HepG2 (cell line): ENCODE data around the gene PSMD12. TPM values are rescaled to one million over a fixed set of nuclear protein-coding genes. Genes with fewer than 3 reads are reported as not detected.
"Not testable (repeated sequence)": the region's sequence is repeated elsewhere in the genome, so short reads cannot be mapped to it uniquely, and the experiment has no call there.

ENCODE experiments used
- EHMT2 ChIP-seq: fragments of 200-600 bp; sonication (generic); IDR thresholded peaks from 2 replicates; pipeline ENCODE4 v1.7.0; 2017; ENCODE audit warnings: antibody characterized with exemption, low read depth, low read length, borderline replicate concordance
- GATAD2A ChIP-seq: IDR thresholded peaks from 2 replicates; pipeline ENCODE4 v1.6.1; 2016
- IRF2 ChIP-seq: IDR thresholded peaks from 2 replicates; pipeline ENCODE4 v1.6.1; 2018; ENCODE audit warnings: missing genetic modification reagents, missing compliant biosample characterization
- NONO ChIP-seq, 2 experiments: fragments of 450-650 bp in 1 of 2; sonication (generic) in 1 of 2; formaldehyde crosslinking in 1 of 2; IDR thresholded peaks in 1 of 2; conservative IDR thresholded peaks in 1 of 2; 2 replicates each; pipeline versions ENCODE4 v1.6.1 to v1.8.0; 2017 to 2022; ENCODE audit warnings: mild to moderate bottlenecking in 1 of 2, missing genetic modification reagents in 1 of 2, moderate library complexity in 1 of 2
- THAP9 ChIP-seq: sonication (generic); formaldehyde crosslinking; IDR thresholded peaks from 2 replicates; pipeline ENCODE4; 2020; ENCODE audit warnings: missing genetic modification reagents, mild to moderate bottlenecking, borderline replicate concordance
- ZNF350 ChIP-seq: sonication (generic); formaldehyde crosslinking; IDR thresholded peaks from 2 replicates; pipeline ENCODE4 v1.4.0; 2020; ENCODE audit warnings: mild to moderate bottlenecking, low read depth, missing genetic modification reagents, borderline replicate concordance
- ZNF501 ChIP-seq: sonication (generic); formaldehyde crosslinking; IDR thresholded peaks from 2 replicates; pipeline ENCODE4 v1.5.1; 2020; ENCODE audit warnings: mild to moderate bottlenecking, moderate library complexity, missing genetic modification reagents
- ZNF510 ChIP-seq: sonication (generic); formaldehyde crosslinking; IDR thresholded peaks from 2 replicates; pipeline ENCODE4 v1.4.0; 2020; ENCODE audit warnings: low read depth, mild to moderate bottlenecking, missing genetic modification reagents
- polyA plus RNA-seq, 8 experiments: library from polyadenylated mRNA; depleted of rRNA in 3 of 8; stranded (reverse) in 7 of 8; unstranded in 1 of 8; fragments of >200 nt; fragmentation: Illumina TruSeq in 4 of 8; extraction: Trizol in 4 of 8; gene quantifications; 2 replicates each; pipeline versions ENCODE4 v1.2.1 to v1.2.3, GENCODE V29; 2011 to 2016; ENCODE audit warnings: low read depth in 4 of 8, missing spikeins in 1 of 8, mixed read lengths in 1 of 8; ENCODE audit not compliant: insufficient read depth in 1 of 8
- total RNA-seq, 5 experiments: library from RNA; depleted of rRNA; stranded (reverse); fragments of >200 nt; fragmentation: Illumina TruSeq; extraction: Trizol; gene quantifications; 2 replicates each; pipeline ENCODE4 v1.2.3, GENCODE V29; 2016; ENCODE audit warnings: low read depth in 1 of 5
- TF ChIP-seq, protein P1 (sequence below): sonication (generic); formaldehyde crosslinking; IDR thresholded peaks from 2 replicates; pipeline ENCODE4 v1.8.0; 2023; ENCODE audit warnings: mild to moderate bottlenecking, missing genetic modification reagents
- TF ChIP-seq, protein P2 (sequence below), 2 experiments: sonication (generic) in 1 of 2; formaldehyde crosslinking in 1 of 2; IDR thresholded peaks; 2 replicates each; pipeline versions ENCODE4 v1.4.0 to v1.6.1; 2018 to 2020; ENCODE audit warnings: missing genetic modification reagents in 2 of 2, borderline replicate concordance in 1 of 2, low read depth in 1 of 2, mild to moderate bottlenecking in 1 of 2, missing biosample characterization in 1 of 2
- TF ChIP-seq, protein P3 (sequence below): sonication (generic); formaldehyde crosslinking; IDR thresholded peaks from 2 replicates; pipeline ENCODE4 v1.4.0; 2020; ENCODE audit warnings: mild to moderate bottlenecking, missing genetic modification reagents, borderline replicate concordance
- TF ChIP-seq, protein P4 (sequence below): sonication (generic); formaldehyde crosslinking; IDR thresholded peaks from 2 replicates; pipeline ENCODE4 v1.5.0; 2020; ENCODE audit warnings: mild to moderate bottlenecking, missing genetic modification reagents

Gene PSMD12
- total and polyA plus RNA-seq, 2 of the 13 experiments (the other 11 are each of a cell fraction or from before 2014, with no cell fraction given), result 27.4 to 71.7 TPM

GRCh38 chr17:67331381-67332161 is 34.8 kb downstream of the PSMD12 start (continued):
- TF ChIP-seq, protein P1, sequence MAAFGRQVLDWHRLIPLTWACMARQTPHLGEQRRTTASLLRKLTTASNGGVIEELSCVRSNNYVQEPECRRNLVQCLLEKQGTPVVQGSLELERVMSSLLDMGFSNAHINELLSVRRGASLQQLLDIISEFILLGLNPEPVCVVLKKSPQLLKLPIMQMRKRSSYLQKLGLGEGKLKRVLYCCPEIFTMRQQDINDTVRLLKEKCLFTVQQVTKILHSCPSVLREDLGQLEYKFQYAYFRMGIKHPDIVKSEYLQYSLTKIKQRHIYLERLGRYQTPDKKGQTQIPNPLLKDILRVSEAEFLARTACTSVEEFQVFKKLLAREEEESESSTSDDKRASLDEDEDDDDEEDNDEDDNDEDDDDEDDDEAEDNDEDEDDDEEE (CRISPR knock-in tag), result peak; percentile 24; the same call in 1 of the 2 replicates
- 0 out of 2 replicates have a peak, but pooled peaks have one; percentile 13 for TF ChIP-seq IRF2
- not testable (repeated sequence) for TF ChIP-seq NONO (IDR thresholded peaks at IDR 0.05)
- peak; percentile 19; the same call in 1 of the 2 replicates for TF ChIP-seq NONO (CRISPR knock-in tag; conservative IDR thresholded peaks at IDR 0.05)
- peak; percentile 56; the same call in 1 of the 2 replicates for TF ChIP-seq GATAD2A (CRISPR knock-in tag)
- peak; percentile 16; the same call in 1 of the 2 replicates for TF ChIP-seq THAP9 (CRISPR knock-in tag)
- TF ChIP-seq, protein P2, sequence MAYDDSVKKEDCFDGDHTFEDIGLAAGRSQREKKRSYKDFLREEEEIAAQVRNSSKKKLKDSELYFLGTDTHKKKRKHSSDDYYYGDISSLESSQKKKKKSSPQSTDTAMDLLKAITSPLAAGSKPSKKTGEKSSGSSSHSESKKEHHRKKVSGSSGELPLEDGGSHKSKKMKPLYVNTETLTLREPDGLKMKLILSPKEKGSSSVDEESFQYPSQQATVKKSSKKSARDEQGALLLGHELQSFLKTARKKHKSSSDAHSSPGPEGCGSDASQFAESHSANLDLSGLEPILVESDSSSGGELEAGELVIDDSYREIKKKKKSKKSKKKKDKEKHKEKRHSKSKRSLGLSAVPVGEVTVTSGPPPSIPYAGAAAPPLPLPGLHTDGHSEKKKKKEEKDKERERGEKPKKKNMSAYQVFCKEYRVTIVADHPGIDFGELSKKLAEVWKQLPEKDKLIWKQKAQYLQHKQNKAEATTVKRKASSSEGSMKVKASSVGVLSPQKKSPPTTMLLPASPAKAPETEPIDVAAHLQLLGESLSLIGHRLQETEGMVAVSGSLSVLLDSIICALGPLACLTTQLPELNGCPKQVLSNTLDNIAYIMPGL (CRISPR knock-in tag; IDR thresholded peaks at IDR 0.05; ENCODE audit: borderline replicate concordance in 1 of 2, low read depth in 1 of 2), result 0 out of 4 replicates have a peak, but pooled peaks of 1 of the 2 experiments have one; percentile 23
- TF ChIP-seq ZNF350, result peak; percentile 25; the same call in 1 of the 2 replicates
- TF ChIP-seq ZNF501, result peak; percentile 52; the same call in 1 of the 2 replicates
- TF ChIP-seq, protein P3, sequence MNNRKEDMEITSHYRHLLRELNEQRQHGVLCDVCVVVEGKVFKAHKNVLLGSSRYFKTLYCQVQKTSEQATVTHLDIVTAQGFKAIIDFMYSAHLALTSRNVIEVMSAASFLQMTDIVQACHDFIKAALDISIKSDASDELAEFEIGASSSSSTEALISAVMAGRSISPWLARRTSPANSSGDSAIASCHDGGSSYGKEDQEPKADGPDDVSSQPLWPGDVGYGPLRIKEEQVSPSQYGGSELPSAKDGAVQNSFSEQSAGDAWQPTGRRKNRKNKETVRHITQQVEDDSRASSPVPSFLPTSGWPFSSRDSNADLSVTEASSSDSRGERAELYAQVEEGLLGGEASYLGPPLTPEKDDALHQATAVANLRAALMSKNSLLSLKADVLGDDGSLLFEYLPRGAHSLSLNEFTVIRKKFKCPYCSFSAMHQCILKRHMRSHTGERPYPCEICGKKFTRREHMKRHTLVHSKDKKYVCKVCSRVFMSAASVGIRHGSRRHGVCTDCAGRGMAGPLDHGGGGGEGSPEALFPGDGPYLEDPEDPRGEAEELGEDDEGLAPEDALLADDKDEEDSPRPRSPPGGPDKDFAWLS (CRISPR knock-in tag), result peak; percentile 38; the same call in 1 of the 2 replicates
- peak; percentile 61; the same call in 1 of the 2 replicates for TF ChIP-seq ZNF510
- peak; percentile 57; the same call in 1 of the 2 replicates for TF ChIP-seq EHMT2
- TF ChIP-seq, protein P4, sequence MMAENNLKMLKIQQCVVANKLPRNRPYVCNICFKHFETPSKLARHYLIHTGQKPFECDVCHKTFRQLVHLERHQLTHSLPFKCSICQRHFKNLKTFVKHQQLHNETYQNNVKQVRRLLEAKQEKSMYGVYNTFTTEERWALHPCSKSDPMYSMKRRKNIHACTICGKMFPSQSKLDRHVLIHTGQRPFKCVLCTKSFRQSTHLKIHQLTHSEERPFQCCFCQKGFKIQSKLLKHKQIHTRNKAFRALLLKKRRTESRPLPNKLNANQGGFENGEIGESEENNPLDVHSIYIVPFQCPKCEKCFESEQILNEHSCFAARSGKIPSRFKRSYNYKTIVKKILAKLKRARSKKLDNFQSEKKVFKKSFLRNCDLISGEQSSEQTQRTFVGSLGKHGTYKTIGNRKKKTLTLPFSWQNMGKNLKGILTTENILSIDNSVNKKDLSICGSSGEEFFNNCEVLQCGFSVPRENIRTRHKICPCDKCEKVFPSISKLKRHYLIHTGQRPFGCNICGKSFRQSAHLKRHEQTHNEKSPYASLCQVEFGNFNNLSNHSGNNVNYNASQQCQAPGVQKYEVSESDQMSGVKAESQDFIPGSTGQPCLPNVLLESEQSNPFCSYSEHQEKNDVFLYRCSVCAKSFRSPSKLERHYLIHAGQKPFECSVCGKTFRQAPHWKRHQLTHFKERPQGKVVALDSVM (CRISPR knock-in tag), result 0 out of 2 replicates have a peak, but pooled peaks have one; percentile 19
